LNCAP (cell line): ENCODE results near the gene MAGEB1.

Experiments
- CTCF ChIP-seq: fragments of 450-650 bp; IDR thresholded peaks from 2 replicates; pipeline ENCODE4 v1.5.1; 2017; ENCODE audit warnings: mild to moderate bottlenecking

The MAGEB1 gene

GRCh38 chrX:30228526-30228925 lies 18.4 kb upstream of the MAGEB1 start:
- TF ChIP-seq CTCF = no peak

- TF ChIP-seq CTCF = no peak
These were observed 16.6 kb upstream of the MAGEB1 start, which contains the start of gene MAGEB3 for GRCh38 chrX:30230395-30230794. TSS of gene MAGEB3 (plus strand) at chrX:30230657. CDS start at chrX:30235925, 5,268 bp downstream.

GRCh38 chrX:30241724-30242415 lies 5.1 kb upstream of the MAGEB1 start, which contains the start of gene MAGEB4:
TSS of gene MAGEB4 (plus strand) at chrX:30242000. CDS start at chrX:30242136, 136 bp downstream.
- no peak for TF ChIP-seq CTCF

- TF ChIP-seq CTCF = no peak
These were observed 1.9 kb downstream of the MAGEB1 start for GRCh38 chrX:30248854-30249253.

GRCh38 chrX:30253257-30253656 lies 6.3 kb downstream of the MAGEB1 start:
- TF ChIP-seq CTCF = no peak

- TF ChIP-seq CTCF = no peak
These were observed 13.0 kb downstream of the MAGEB1 start for GRCh38 chrX:30259927-30260326.

GRCh38 chrX:30261012-30261411 lies 14.1 kb downstream of the MAGEB1 start:
- TF ChIP-seq CTCF = no peak
